Measurements from ENCODE around the gene ADAMTS20. TPM values are rescaled to one million over a fixed set of nuclear protein-coding genes. Genes with fewer than 3 reads are reported as not detected.

The ADAMTS20 gene
- total RNA-seq, 1 donor from 2014 or later = not detected

DNA sequence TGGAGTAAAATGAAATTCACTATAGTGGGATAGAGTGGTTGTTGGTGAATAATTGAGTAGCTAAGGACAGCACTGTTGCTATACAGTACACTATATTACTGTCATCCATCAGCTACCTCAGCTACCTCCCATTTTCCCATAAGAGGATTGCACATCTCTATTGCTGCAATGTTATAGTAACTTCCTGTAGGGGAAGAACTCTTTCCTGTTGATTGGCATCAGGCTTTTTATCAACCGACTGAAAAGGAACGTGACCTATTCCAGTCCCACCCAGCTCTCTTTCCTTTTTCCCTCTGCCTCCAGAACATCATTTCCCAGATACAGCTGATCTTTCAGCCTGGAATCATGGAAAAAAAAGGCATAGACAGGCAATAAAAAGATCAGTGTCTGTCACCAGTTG is 117.4 kb downstream of the ADAMTS20 start:
- FAIRE-seq (no peak), DNase-seq (ENCODE audit: low read depth) (no peak)
- Histone ChIP-seq H3K36me3 (ENCODE audit: control insufficient read depth, insufficient read depth, low read length) (no peaks in the 10 kb centered on the region), H3K4me3 (ENCODE audit: low read depth, low read length) (no peak overlapping the region), H3K27me3 (ENCODE audit: control insufficient read depth, insufficient read depth, low read length) (no peaks in the 10 kb centered on the region)
- TF ChIP-seq, protein P1, sequence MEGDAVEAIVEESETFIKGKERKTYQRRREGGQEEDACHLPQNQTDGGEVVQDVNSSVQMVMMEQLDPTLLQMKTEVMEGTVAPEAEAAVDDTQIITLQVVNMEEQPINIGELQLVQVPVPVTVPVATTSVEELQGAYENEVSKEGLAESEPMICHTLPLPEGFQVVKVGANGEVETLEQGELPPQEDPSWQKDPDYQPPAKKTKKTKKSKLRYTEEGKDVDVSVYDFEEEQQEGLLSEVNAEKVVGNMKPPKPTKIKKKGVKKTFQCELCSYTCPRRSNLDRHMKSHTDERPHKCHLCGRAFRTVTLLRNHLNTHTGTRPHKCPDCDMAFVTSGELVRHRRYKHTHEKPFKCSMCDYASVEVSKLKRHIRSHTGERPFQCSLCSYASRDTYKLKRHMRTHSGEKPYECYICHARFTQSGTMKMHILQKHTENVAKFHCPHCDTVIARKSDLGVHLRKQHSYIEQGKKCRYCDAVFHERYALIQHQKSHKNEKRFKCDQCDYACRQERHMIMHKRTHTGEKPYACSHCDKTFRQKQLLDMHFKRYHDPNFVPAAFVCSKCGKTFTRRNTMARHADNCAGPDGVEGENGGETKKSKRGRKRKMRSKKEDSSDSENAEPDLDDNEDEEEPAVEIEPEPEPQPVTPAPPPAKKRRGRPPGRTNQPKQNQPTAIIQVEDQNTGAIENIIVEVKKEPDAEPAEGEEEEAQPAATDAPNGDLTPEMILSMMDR (IDR thresholded peaks at IDR 0.05; ENCODE audit: insufficient read depth, low read length, severe bottlenecking) = no peak

DNA sequence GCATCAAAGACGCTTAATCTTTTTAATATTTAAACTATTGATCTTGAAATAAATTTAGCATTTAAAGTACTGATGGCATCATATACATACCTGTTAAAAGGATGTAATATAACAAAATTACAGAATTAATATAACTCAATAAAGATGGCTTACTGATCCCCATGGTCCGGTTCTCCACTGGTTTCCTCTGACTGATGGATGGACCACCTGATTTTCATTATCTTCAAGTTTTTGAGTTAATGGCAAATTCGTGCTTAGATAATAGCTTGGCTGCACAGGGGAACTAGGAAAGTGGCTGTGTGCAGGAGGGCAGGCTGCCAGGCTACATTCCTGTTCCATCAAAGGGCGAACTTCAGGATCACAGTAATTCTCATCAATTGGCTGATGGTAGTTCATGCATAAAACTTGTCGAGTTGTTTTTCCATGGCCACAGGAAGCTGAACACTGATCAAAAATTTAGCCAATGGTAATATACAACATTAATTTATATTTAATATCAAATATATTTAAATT is 123.9 kb downstream of the ADAMTS20 start:
- Histone ChIP-seq H3K4me3 (ENCODE audit: low read depth, low read length) (no peak overlapping the region), H3K36me3 (ENCODE audit: control insufficient read depth, insufficient read depth, low read length) (no peaks in the 10 kb centered on the region), H3K27me3 (ENCODE audit: control insufficient read depth, insufficient read depth, low read length) (no peaks in the 10 kb centered on the region)
- TF ChIP-seq, protein P1 (IDR thresholded peaks at IDR 0.05; ENCODE audit: insufficient read depth, low read length, severe bottlenecking) = no peak
- FAIRE-seq (no peak), DNase-seq (ENCODE audit: low read depth) (no peak)

DNA sequence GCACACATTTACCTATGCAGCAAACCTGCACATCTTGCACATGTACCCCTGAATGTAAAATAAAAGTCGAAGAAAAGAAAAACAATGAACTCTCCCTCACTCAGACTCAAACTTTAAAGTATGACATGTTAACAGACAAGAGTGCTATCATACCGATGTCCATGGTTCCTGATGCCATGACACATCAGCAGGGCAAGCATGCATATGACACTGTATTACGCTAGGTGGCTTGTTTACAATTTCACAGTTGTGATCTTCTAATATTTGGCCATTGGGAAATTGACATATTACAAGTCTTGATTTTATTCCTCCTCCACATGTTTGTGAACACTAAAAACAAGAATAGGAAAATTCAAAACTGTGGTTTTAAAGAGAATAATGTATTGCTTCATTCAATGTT is 126.6 kb downstream of the ADAMTS20 start:
- TF ChIP-seq, protein P1 (IDR thresholded peaks at IDR 0.05; ENCODE audit: insufficient read depth, low read length, severe bottlenecking) = no peak
- no peaks in the 10 kb centered on the region for H3K27me3 ChIP-seq (ENCODE audit: control insufficient read depth, insufficient read depth, low read length)
- H3K36me3 ChIP-seq (ENCODE audit: control insufficient read depth, insufficient read depth, low read length) = no peaks in the 10 kb centered on the region
- no peak for FAIRE-seq
- H3K4me3 ChIP-seq (ENCODE audit: low read depth, low read length) = no peak overlapping the region
- DNase-seq (ENCODE audit: low read depth) = no peak

DNA sequence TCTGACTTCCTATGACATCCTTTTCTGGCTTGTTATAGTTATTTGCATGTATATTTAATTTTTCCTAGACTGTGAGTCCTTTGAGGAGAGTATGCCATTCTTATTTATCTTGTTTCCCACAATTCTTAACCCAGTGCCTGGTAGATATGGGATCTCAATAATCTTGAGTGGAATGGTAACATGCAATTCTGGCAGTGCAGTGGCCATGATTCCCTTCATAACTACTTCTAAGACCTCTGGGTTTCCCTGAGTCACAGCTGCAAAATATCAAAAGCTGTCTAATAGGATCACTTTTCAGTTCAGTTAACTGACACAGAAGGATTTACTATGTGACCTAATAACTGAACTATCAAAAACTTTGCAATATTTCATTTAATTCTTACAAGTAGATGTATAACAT is 135.0 kb downstream of the ADAMTS20 start:
- no peak for DNase-seq (ENCODE audit: low read depth)
- H3K27me3 ChIP-seq (ENCODE audit: control insufficient read depth, insufficient read depth, low read length) = no peaks in the 10 kb centered on the region
- TF ChIP-seq, protein P1 (IDR thresholded peaks at IDR 0.05; ENCODE audit: insufficient read depth, low read length, severe bottlenecking) = no peak
- no peak overlapping the region for H3K4me3 ChIP-seq (ENCODE audit: low read depth, low read length)
- H3K36me3 ChIP-seq (ENCODE audit: control insufficient read depth, insufficient read depth, low read length) = no peaks in the 10 kb centered on the region
- FAIRE-seq = no peak

DNA sequence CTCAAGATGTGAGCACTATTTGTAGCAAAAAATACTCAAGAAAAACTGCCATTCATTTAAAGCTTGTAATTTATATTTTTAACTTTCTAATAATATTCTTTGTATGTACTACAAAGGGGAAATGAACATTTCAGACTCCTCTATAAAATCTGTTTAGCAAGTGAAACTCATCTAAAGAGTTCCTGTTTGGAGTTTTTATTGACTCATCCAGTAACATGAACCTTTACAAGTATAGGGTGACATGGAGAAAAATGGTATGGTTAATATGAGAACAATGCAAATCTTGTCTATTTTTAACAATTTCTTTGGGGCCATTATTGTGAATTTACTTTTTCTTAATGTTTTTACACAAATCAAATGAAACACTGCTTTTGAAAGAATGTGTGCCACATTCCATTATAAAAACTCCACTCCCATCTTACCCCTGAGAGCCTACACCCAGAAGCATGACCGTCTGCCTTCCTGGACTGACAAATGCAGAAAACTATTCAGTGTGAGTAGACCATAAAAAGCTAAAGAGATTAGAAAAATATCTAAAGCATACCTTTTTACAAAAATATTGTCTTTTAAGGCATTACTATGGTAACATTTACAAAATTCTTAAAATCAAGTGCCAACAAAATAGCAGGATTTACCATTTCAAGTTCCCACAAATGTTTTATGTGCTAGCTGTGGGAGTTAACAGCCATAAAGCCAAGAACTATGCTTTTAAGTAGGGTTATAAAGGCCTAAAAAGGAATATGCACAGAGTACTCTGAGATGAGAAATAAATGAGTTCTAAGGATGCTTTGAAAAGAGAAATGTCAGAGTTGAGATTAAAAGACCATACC is 144.0 kb downstream of the ADAMTS20 start:
- no peaks in the 10 kb centered on the region for H3K36me3 ChIP-seq (ENCODE audit: control insufficient read depth, insufficient read depth, low read length)
- no peak overlapping the region for H3K4me3 ChIP-seq (ENCODE audit: low read depth, low read length)
- no peak for FAIRE-seq
- TF ChIP-seq, protein P1 (IDR thresholded peaks at IDR 0.05; ENCODE audit: insufficient read depth, low read length, severe bottlenecking) = no peak
- no peaks in the 10 kb centered on the region for H3K27me3 ChIP-seq (ENCODE audit: control insufficient read depth, insufficient read depth, low read length)
- peak; percentile 18 for DNase-seq (ENCODE audit: low read depth)
